K562 (cell line): ENCODE results near the gene KCNH2. TPM values are rescaled to one million over a fixed set of nuclear protein-coding genes. Genes with fewer than 3 reads are reported as not detected.

Experiments used
- BRD9 ChIP-seq: fragments of 450-650 bp; IDR thresholded peaks from 2 replicates; pipeline ENCODE4 v1.6.1; 2018; ENCODE audit warnings: low read depth; ENCODE audit not compliant: partially characterized antibody
- CHD2 ChIP-seq: IDR thresholded peaks from 2 replicates; pipeline ENCODE4 v1.6.1; 2011; ENCODE audit warnings: low read depth, low read length
- E2F1 ChIP-seq: sonication (generic); formaldehyde crosslinking; IDR thresholded peaks from 2 replicates; pipeline ENCODE4 v1.8.1; 2023; ENCODE audit warnings: mild to moderate bottlenecking, missing genetic modification reagents, moderate library complexity
- ESRRA ChIP-seq: fragments of 450-650 bp; IDR thresholded peaks from 2 replicates; pipeline ENCODE4 v1.6.1; 2014; ENCODE audit warnings: low read depth, mild to moderate bottlenecking, moderate library complexity, borderline replicate concordance
- FOXK1 ChIP-seq: sonication (generic); formaldehyde crosslinking; IDR thresholded peaks from 2 replicates; pipeline ENCODE4 v1.8.0; 2022; ENCODE audit warnings: missing genetic modification reagents, mild to moderate bottlenecking, borderline replicate concordance
- HNRNPH1 ChIP-seq: fragments of 200-400 bp; formaldehyde crosslinking; optimal IDR thresholded peaks from 2 replicates; pipeline ENCODE3; 2017; ENCODE audit warnings: low read depth, mild to moderate bottlenecking, low read length, moderate library complexity
- NR2F6 ChIP-seq: fragments of 450-650 bp; formaldehyde crosslinking; IDR thresholded peaks from 2 replicates; pipeline ENCODE4 v1.4.0; 2020; ENCODE audit warnings: mild to moderate bottlenecking
- RHOXF2B ChIP-seq: fragments of 250-450 bp; sonication (Bioruptor Pico); conservative IDR thresholded peaks from 2 replicates; pipeline ENCODE4 v1.5.1; 2021
- SMAD2 ChIP-seq: fragments of 150-350 bp; IDR thresholded peaks from 2 replicates; pipeline ENCODE4 v1.6.1; 2014; ENCODE audit warnings: low read depth, mild to moderate bottlenecking, low read length
- SNIP1 ChIP-seq: fragments of 450-650 bp; IDR thresholded peaks from 2 replicates; pipeline ENCODE4 v1.7.1; 2017; ENCODE audit warnings: low read depth, mild to moderate bottlenecking
- TSC22D4 ChIP-seq: fragments of 450-650 bp; IDR thresholded peaks from 2 replicates; pipeline ENCODE4 v1.6.1; 2016; ENCODE audit warnings: missing genetic modification characterization, missing biosample characterization, control low read depth
- ZFPM2 ChIP-seq: fragments of 250-450 bp; sonication (Bioruptor Pico); IDR thresholded peaks from 2 replicates; pipeline ENCODE4 v1.5.1; 2022; ENCODE audit warnings: mild to moderate bottlenecking
- ZNF280A ChIP-seq: fragments of 450-650 bp; IDR thresholded peaks from 2 replicates; pipeline ENCODE4 v1.6.1; 2018; ENCODE audit warnings: mild to moderate bottlenecking, low read depth; ENCODE audit not compliant: partially characterized antibody
- ZNF407 ChIP-seq: fragments of 450-650 bp; IDR thresholded peaks from 2 replicates; pipeline ENCODE4 v1.6.1; 2016; ENCODE audit warnings: low read depth
- polyA plus RNA-seq, 8 experiments: library from polyadenylated mRNA; depleted of rRNA in 4 of 8; stranded (reverse) in 5 of 8; unstranded in 3 of 8; fragments of >200 nt; fragmentation: Nextera tagmentation in 2 of 8; fragmentation: Illumina TruSeq in 1 of 8; extraction: Ambion mirVana in 2 of 8; extraction: Trizol in 1 of 8; gene quantifications; 2 replicates each; pipeline versions ENCODE4 v1.2.1 to v1.2.3, GENCODE V29; 2011 to 2014; ENCODE audit warnings: inconsistent platforms in 1 of 8, missing spikeins in 1 of 8
- total RNA-seq, 7 experiments: library from RNA; depleted of rRNA in 6 of 7; stranded (reverse); fragments of >200 nt in 6 of 7; fragmentation: Illumina TruSeq in 2 of 7; extraction: Trizol in 2 of 7; gene quantifications; 2 replicates each; pipeline versions ENCODE4 v1.2.1 to v1.2.3, GENCODE V29; 2011 to 2021; ENCODE audit warnings: low replicate concordance in 1 of 7
- TF ChIP-seq, protein P1 (sequence below): fragments of 250-450 bp; sonication (Bioruptor Pico); IDR thresholded peaks from 2 replicates; pipeline ENCODE4 v1.5.0; 2020; ENCODE audit warnings: mild to moderate bottlenecking

KCNH2 gene
- total and polyA plus RNA-seq, 9 of the 15 experiments (the other 6 are each of a cell fraction or from before 2014, with no cell fraction given) = 18.1 to 368 (median 218) TPM

DNA sequence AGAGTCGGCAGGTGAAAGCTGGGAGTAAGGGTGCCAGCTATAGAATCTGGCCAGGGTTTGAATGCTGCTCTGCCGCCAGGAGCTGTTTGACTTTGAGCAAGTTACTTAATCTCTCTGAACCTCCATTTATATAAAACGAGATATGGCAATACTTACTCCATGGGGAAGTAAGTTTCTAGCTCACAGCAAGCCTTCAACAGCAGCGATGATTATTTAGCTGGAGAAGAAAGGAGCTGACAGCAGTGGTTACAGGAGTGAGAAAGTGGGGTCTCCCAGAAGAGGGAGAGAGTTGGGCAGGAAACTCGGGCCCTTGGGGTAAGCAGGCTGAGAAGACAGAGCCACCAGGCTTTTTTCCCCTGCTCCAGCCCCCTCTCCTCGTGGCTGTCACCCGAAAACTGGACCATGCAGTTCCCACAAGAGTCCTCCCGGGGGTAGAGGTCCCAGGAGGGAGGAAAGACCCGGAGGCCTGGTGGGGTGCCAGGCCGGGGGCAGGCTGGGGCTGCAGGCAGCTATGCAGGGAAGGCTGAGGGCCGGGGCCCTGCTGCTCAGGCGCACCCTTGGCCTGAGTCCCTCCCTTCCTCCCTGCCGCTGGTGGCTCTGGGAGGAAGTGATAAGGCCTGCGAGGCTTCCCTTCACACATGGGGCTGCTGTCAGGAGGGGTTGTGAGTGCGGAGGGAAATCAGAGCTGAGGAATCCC lies 16.2 kb upstream of the KCNH2 start (continued):
- no peak for TF ChIP-seq ZNF407
- no peak for TF ChIP-seq RHOXF2B
- TF ChIP-seq SNIP1 = no peak
- no peak for TF ChIP-seq BRD9
- TF ChIP-seq, protein P1, sequence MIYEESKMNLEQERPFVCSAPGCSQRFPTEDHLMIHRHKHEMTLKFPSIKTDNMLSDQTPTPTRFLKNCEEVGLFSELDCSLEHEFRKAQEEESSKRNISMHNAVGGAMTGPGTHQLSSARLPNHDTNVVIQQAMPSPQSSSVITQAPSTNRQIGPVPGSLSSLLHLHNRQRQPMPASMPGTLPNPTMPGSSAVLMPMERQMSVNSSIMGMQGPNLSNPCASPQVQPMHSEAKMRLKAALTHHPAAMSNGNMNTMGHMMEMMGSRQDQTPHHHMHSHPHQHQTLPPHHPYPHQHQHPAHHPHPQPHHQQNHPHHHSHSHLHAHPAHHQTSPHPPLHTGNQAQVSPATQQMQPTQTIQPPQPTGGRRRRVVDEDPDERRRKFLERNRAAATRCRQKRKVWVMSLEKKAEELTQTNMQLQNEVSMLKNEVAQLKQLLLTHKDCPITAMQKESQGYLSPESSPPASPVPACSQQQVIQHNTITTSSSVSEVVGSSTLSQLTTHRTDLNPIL = 0 out of 2 replicates have a peak, but pooled peaks have one; percentile 14
- TF ChIP-seq SMAD2 = no peak
- no peak for TF ChIP-seq FOXK1 (CRISPR knock-in tag)
- TF ChIP-seq NR2F6 (CRISPR knock-in tag) = no peak
- TF ChIP-seq ESRRA = no peak; the same call in 1 of the 2 replicates
- TF ChIP-seq ZFPM2 = no peak; the same call in 1 of the 2 replicates
- TF ChIP-seq HNRNPH1 = no peak
- TF ChIP-seq ZNF280A = no peak
- TF ChIP-seq CHD2 = peak; percentile 44
- TF ChIP-seq TSC22D4 = no peak
- peak; percentile 63 for TF ChIP-seq E2F1 (CRISPR knock-in tag)
